Fibroblast of lung (primary cell): ENCODE measurements around the gene COL15A1.

Experiments
- EZH2 ChIP-seq: IDR thresholded peaks from 2 replicates; pipeline ENCODE4 v1.5.1; 2012; ENCODE audit warnings: low read length, control low read depth, mild to moderate bottlenecking; ENCODE audit errors: missing control alignments
- TF ChIP-seq, protein P1 (sequence below), 2 donors: IDR thresholded peaks in 1 of 2; conservative IDR thresholded peaks in 1 of 2; 1 replicate in 1 of 2; 2 replicates in 1 of 2; pipeline ENCODE4 v1.5.1; 2011 to 2012; ENCODE audit warnings: low read length in 2 of 2, control low read depth in 1 of 2, inconsistent platforms in 1 of 2, low read depth in 1 of 2, mild to moderate bottlenecking in 1 of 2

DNA sequence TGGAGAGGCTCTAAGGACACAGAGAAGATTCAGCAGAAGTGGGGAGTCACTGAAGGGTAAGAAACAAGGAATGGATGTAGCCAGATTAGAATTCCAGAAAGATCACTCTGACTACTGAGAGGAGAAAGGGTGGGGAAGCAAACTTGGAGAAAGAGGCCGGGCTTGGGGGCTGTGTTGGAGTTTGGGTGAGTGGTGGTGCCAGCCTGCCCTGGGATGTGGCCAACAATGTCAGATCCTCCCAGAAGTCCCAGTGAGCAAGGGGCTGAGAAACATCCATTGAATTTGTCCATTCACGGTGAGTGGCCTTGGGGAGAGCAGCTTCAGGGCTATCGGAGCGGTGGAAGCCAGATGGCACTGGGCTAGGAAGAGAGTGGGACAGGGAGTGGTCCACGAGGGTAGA is 60.4 kb downstream of the COL15A1 start:
- TF ChIP-seq, protein P1, sequence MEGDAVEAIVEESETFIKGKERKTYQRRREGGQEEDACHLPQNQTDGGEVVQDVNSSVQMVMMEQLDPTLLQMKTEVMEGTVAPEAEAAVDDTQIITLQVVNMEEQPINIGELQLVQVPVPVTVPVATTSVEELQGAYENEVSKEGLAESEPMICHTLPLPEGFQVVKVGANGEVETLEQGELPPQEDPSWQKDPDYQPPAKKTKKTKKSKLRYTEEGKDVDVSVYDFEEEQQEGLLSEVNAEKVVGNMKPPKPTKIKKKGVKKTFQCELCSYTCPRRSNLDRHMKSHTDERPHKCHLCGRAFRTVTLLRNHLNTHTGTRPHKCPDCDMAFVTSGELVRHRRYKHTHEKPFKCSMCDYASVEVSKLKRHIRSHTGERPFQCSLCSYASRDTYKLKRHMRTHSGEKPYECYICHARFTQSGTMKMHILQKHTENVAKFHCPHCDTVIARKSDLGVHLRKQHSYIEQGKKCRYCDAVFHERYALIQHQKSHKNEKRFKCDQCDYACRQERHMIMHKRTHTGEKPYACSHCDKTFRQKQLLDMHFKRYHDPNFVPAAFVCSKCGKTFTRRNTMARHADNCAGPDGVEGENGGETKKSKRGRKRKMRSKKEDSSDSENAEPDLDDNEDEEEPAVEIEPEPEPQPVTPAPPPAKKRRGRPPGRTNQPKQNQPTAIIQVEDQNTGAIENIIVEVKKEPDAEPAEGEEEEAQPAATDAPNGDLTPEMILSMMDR (conservative IDR thresholded peaks at IDR 0.05 in 1 of 2, IDR thresholded peaks at IDR 0.05 in 1 of 2; ENCODE audit: low read depth in 1 of 2, low read length in 2 of 2) = no peak
- TF ChIP-seq EZH2 = no peak
